Vagina (tissue), 2 donors: ENCODE results near the gene PMEPA1.

Source experiments
- CTCF ChIP-seq, 3 experiments: fragments of 450-650 bp in 2 of 3; fragments of 200-600 bp in 1 of 3; sonication (generic) in 1 of 3; IDR thresholded peaks; one replicate each; pipeline ENCODE4 v1.5.1; 2017 to 2019; ENCODE audit warnings: antibody characterized with exemption in 3 of 3, mild to moderate bottlenecking in 2 of 3, moderate library complexity in 2 of 3
- POLR2A ChIP-seq, 2 donors: fragments of 450-650 bp; IDR thresholded peaks; one replicate each; pipeline ENCODE4 v1.6.1; 2017; ENCODE audit warnings: antibody characterized with exemption in 2 of 2, mild to moderate bottlenecking in 2 of 2, moderate library complexity in 2 of 2
- POLR2AphosphoS5 ChIP-seq, 2 donors: sonication (generic); formaldehyde crosslinking; IDR thresholded peaks; one replicate each; pipeline ENCODE4 v1.9.0; 2017; ENCODE audit warnings: antibody characterized with exemption in 2 of 2, mild to moderate bottlenecking in 2 of 2, low read depth in 1 of 2; ENCODE audit not compliant: insufficient read depth in 1 of 2

- TF ChIP-seq CTCF (IDR thresholded peaks at IDR 0.05) (no peak), POLR2A (IDR thresholded peaks at IDR 0.05) (no peak), POLR2AphosphoS5 (IDR thresholded peaks at IDR 0.05; ENCODE audit: insufficient read depth in 1 of 2, low read depth in 1 of 2) (no peak)
Observed at GRCh38 chr20:57630061-57630460, 79.8 kb downstream of the PMEPA1 start.
